HL-60 (cell line): ENCODE results near the gene SLC35F5. TPM values are rescaled to one million over a fixed set of nuclear protein-coding genes. Genes with fewer than 3 reads are reported as not detected.
"Not testable (repeated sequence)": the region's sequence is repeated elsewhere in the genome, so short reads cannot be mapped to it uniquely, and the experiment has no call there.

Experiments used
- DNase-seq, 2 experiments: peaks; one replicate each; pipeline ENCODE4 v3.0.0-alpha.2; 2010 to 2020; ENCODE audit warnings: low read depth in 1 of 2, low spot score in 1 of 2
- H3K27ac ChIP-seq: fragments of 250-450 bp; sonication (Bioruptor Pico); replicated peaks from 2 replicates; pipeline ENCODE4 v1.5.1; 2020; ENCODE audit warnings: mild to moderate bottlenecking, moderate library complexity
- H3K27me3 ChIP-seq: fragments of 250-450 bp; sonication (Bioruptor Pico); 2 replicates; pipeline ENCODE4 v1.5.1; 2021; ENCODE audit warnings: mild to moderate bottlenecking, moderate library complexity; ENCODE audit not compliant: insufficient read depth, poor library complexity, severe bottlenecking
- H3K4me3 ChIP-seq: replicated peaks from 2 replicates; pipeline ENCODE4 v1.5.1; 2011; ENCODE audit warnings: mild to moderate bottlenecking, control low read depth, low read length; ENCODE audit not compliant: insufficient read depth
- CTCF ChIP-seq: IDR thresholded peaks from one replicate; pipeline ENCODE4 v1.5.1; 2011; ENCODE audit warnings: low read length, control low read depth, inconsistent platforms; ENCODE audit not compliant: insufficient read depth
- GABPA ChIP-seq: IDR thresholded peaks from 2 replicates; pipeline ENCODE4 v1.6.1; 2012; ENCODE audit warnings: low read depth
- POLR2AphosphoS5 ChIP-seq: IDR thresholded peaks from 2 replicates; pipeline ENCODE4 v1.6.1; 2012; ENCODE audit warnings: low read depth
- REST ChIP-seq: IDR thresholded peaks from 2 replicates; pipeline ENCODE4 v1.6.1; 2012; ENCODE audit warnings: low read depth; ENCODE audit not compliant: insufficient replicate concordance
- SPI1 ChIP-seq: IDR thresholded peaks from 2 replicates; pipeline ENCODE4 v1.6.1; 2012; ENCODE audit warnings: low read depth, mild to moderate bottlenecking, borderline replicate concordance
- microRNA-seq: library from miRNA; unstranded; fragments of <30 nt; microRNA quantifications from one replicate; pipeline ENCODE4, GENCODE V29; 2018

The SLC35F5 gene

GRCh38 chr2:113675875-113676274, 80.6 kb downstream of the SLC35F5 start:
- no peak for DNase-seq
- Histone ChIP-seq H3K27me3 (no peaks in the 10 kb centered on the region), H3K4me3 (no peak overlapping the region), H3K27ac (no peak overlapping the region)
- TF ChIP-seq GABPA, result no peak

- no peak overlapping the region for H3K4me3 ChIP-seq
- H3K27ac ChIP-seq, result no peak overlapping the region
- DNase-seq, result peak in 1 of 2 experiments; percentile 60
- TF ChIP-seq SPI1 (no peak; the same call in 1 of the 2 replicates), CTCF (no peak), POLR2AphosphoS5 (no peak), GABPA (no peak), REST (no peak)
- H3K27me3 ChIP-seq, result no peaks in the 10 kb centered on the region
These were observed 84.0 kb downstream of the SLC35F5 start for GRCh38 chr2:113672326-113672932.

GRCh38 chr2:113669013-113669412, 87.4 kb downstream of the SLC35F5 start:
- DNase-seq, H3K27ac ChIP-seq: not testable (repeated sequence)

GRCh38 chr2:113664761-113665533, 91.5 kb downstream of the SLC35F5 start:
- not testable (repeated sequence) for H3K27ac ChIP-seq, H3K27me3 ChIP-seq, H3K4me3 ChIP-seq, DNase-seq

More at GRCh38 chr2:113669013-113669412, 87.4 kb downstream of the SLC35F5 start:
- H3K4me3 ChIP-seq, H3K27me3 ChIP-seq: not testable (repeated sequence)

GRCh38 chr2:113663285-113664060, 93.0 kb downstream of the SLC35F5 start:
- H3K27me3 ChIP-seq, H3K27ac ChIP-seq, DNase-seq, H3K4me3 ChIP-seq: not testable (repeated sequence)

Small RNAs within 50 kb of the gene (microRNA-seq; reads per million reads assigned to microRNA genes)
- gene MIR4782, result not detected
